H9 (cell line): ENCODE results near the gene MCCC1. TPM values are rescaled to one million over a fixed set of nuclear protein-coding genes. Genes with fewer than 3 reads are reported as not detected.

Experiments used
- DNase-seq: peaks from one replicate; pipeline ENCODE4 v3.0.0-alpha.2; 2017
- H2AFZ ChIP-seq: one replicate; pipeline ENCODE4 v1.6.1; 2013; ENCODE audit warnings: mild to moderate bottlenecking, low read length, control low read depth, moderate library complexity
- H2AK5ac ChIP-seq: 2 replicates; pipeline ENCODE4 v1.6.1; 2013; ENCODE audit warnings: low read length, control low read depth, mixed read lengths; ENCODE audit not compliant: insufficient read length
- H2BK120ac ChIP-seq: one replicate; pipeline ENCODE4 v1.6.1; 2013; ENCODE audit warnings: low read depth, mild to moderate bottlenecking, low read length, control low read depth, inconsistent platforms; ENCODE audit not compliant: poor library complexity, severe bottlenecking
- H2BK12ac ChIP-seq: 2 replicates; pipeline ENCODE4 v1.6.1; 2013; ENCODE audit warnings: low read length, control low read depth, mixed read lengths, low read depth; ENCODE audit not compliant: insufficient read length
- H2BK15ac ChIP-seq: 2 replicates; pipeline ENCODE4 v1.6.1; 2013; ENCODE audit warnings: low read depth, low read length, control low read depth
- H2BK20ac ChIP-seq: one replicate; pipeline ENCODE4 v1.6.1; 2013; ENCODE audit warnings: low read depth, mild to moderate bottlenecking, low read length, control low read depth, inconsistent platforms; ENCODE audit not compliant: poor library complexity, severe bottlenecking
- H2BK5ac ChIP-seq: 2 replicates; pipeline ENCODE4 v1.6.1; 2013; ENCODE audit warnings: low read length, control low read depth, mixed read lengths; ENCODE audit not compliant: insufficient read length
- H3K14ac ChIP-seq: 2 replicates; pipeline ENCODE4 v1.6.1; 2013; ENCODE audit warnings: low read length, control low read depth; ENCODE audit not compliant: insufficient read depth
- H3K18ac ChIP-seq: 2 replicates; pipeline ENCODE4 v1.6.1; 2013; ENCODE audit warnings: low read depth, mild to moderate bottlenecking, mixed read lengths, low read length, control low read depth; ENCODE audit not compliant: insufficient read length
- H3K23ac ChIP-seq: 2 replicates; pipeline ENCODE4 v1.6.1; 2013; ENCODE audit warnings: low read length, control low read depth, mixed read lengths, low read depth; ENCODE audit not compliant: insufficient read length
- H3K23me2 ChIP-seq: 2 replicates; pipeline ENCODE4 v1.6.1; 2013; ENCODE audit warnings: low read depth, mild to moderate bottlenecking, mixed read lengths, low read length, control low read depth; ENCODE audit not compliant: insufficient read length, poor library complexity, severe bottlenecking
- H3K27ac ChIP-seq: 2 replicates; pipeline ENCODE4 v1.5.1; 2013; ENCODE audit warnings: low read length, control low read depth, mixed read lengths, low read depth; ENCODE audit not compliant: insufficient read length
- H3K27me3 ChIP-seq: 2 replicates; pipeline ENCODE4 v1.6.1; 2013; ENCODE audit warnings: low read length, control low read depth, inconsistent platforms; ENCODE audit not compliant: insufficient read depth
- H3K4ac ChIP-seq: 2 replicates; pipeline ENCODE4 v1.6.1; 2013; ENCODE audit warnings: low read depth, mild to moderate bottlenecking, control low read depth, inconsistent platforms, low read length, moderate library complexity
- H3K4me1 ChIP-seq: 2 replicates; pipeline ENCODE4 v1.6.1; 2013; ENCODE audit warnings: low read length, control low read depth, inconsistent platforms; ENCODE audit not compliant: insufficient read depth
- H3K4me2 ChIP-seq: 2 replicates; pipeline ENCODE4 v1.6.1; 2013; ENCODE audit warnings: low read length, control low read depth, mixed read lengths; ENCODE audit not compliant: insufficient read length, insufficient read depth
- H3K56ac ChIP-seq: 2 replicates; pipeline ENCODE4 v1.6.1; 2013; ENCODE audit warnings: low read depth, mild to moderate bottlenecking, mixed read lengths, low read length, control low read depth; ENCODE audit not compliant: insufficient read length
- H3K79me1 ChIP-seq: 2 replicates; pipeline ENCODE4 v1.6.1; 2013; ENCODE audit warnings: low read depth, mild to moderate bottlenecking, moderate library complexity, low read length, control low read depth, inconsistent platforms; ENCODE audit not compliant: insufficient read depth, poor library complexity, severe bottlenecking
- H3K79me2 ChIP-seq: 2 replicates; pipeline ENCODE4 v1.6.1; 2013; ENCODE audit warnings: low read length, control low read depth, inconsistent platforms; ENCODE audit not compliant: insufficient read depth
- H3K9ac ChIP-seq: 2 replicates; pipeline ENCODE4 v1.6.1; 2013; ENCODE audit warnings: low read length, control low read depth, mixed read lengths; ENCODE audit not compliant: insufficient read length; ENCODE audit errors: extremely low read depth
- H3K9me3 ChIP-seq: one replicate; pipeline ENCODE4 v1.6.1; 2013; ENCODE audit warnings: low read depth, low read length, inconsistent platforms; ENCODE audit not compliant: control insufficient read depth
- H3T11ph ChIP-seq: one replicate; pipeline ENCODE4 v1.6.1; 2013; ENCODE audit warnings: mild to moderate bottlenecking, low read length, control low read depth, inconsistent platforms
- H4K20me1 ChIP-seq: one replicate; pipeline ENCODE4 v1.6.1; 2013; ENCODE audit not compliant: control insufficient read depth, insufficient read length, insufficient read depth
- H4K5ac ChIP-seq: 2 replicates; pipeline ENCODE4 v1.6.1; 2013; ENCODE audit warnings: low read depth, mild to moderate bottlenecking, mixed read lengths, low read length, control low read depth; ENCODE audit not compliant: insufficient read length
- H4K8ac ChIP-seq: replicated peaks from 2 replicates; pipeline ENCODE4 v1.6.1; 2013; ENCODE audit warnings: low read length, control low read depth, mixed read lengths, low read depth; ENCODE audit not compliant: insufficient read length
- H4K91ac ChIP-seq: 2 replicates; pipeline ENCODE4 v1.6.1; 2013; ENCODE audit warnings: low read depth, mild to moderate bottlenecking, moderate library complexity, mixed read lengths, low read length, control low read depth; ENCODE audit not compliant: insufficient read length
- H3K27ac Mint-ChIP-seq, 3 experiments: 2 replicates in 2 of 3; 3 replicates in 1 of 3; pipeline ENCODE4 v1.8.0; 2020 to 2021; ENCODE audit warnings: mixed read lengths in 3 of 3, mild to moderate bottlenecking in 1 of 3, moderate library complexity in 1 of 3
- H3K27me3 Mint-ChIP-seq: 2 replicates; pipeline ENCODE4 v1.8.0; 2021; ENCODE audit warnings: low read depth, mild to moderate bottlenecking, moderate library complexity, mixed read lengths
- H3K36me3 Mint-ChIP-seq, 3 experiments: 2 replicates in 2 of 3; 3 replicates in 1 of 3; pipeline ENCODE4 v1.8.0; 2020 to 2021; ENCODE audit warnings: low read depth in 3 of 3, mixed read lengths in 3 of 3; ENCODE audit not compliant: insufficient read depth in 1 of 3
- H3K4me1 Mint-ChIP-seq, 2 experiments: 2 replicates each; pipeline ENCODE4 v1.8.0; 2020; ENCODE audit warnings: mixed read lengths in 2 of 2
- H3K4me3 Mint-ChIP-seq, 2 experiments: 2 replicates in 1 of 2; 3 replicates in 1 of 2; pipeline ENCODE4 v1.8.0; 2020 to 2021; ENCODE audit warnings: mild to moderate bottlenecking in 2 of 2, mixed read lengths in 2 of 2, moderate library complexity in 1 of 2
- H3K9me3 Mint-ChIP-seq, 2 experiments: 2 replicates in 1 of 2; 3 replicates in 1 of 2; pipeline ENCODE4 v1.8.0; 2020; ENCODE audit warnings: mild to moderate bottlenecking in 2 of 2, mixed read lengths in 2 of 2, moderate library complexity in 1 of 2
- CTCF ChIP-seq: fragments of 200-600 bp; sonication (generic); conservative IDR thresholded peaks from 3 replicates; pipeline ENCODE4 v1.8.0; 2021; ENCODE audit warnings: antibody characterized with exemption, mild to moderate bottlenecking
- WGBS: extraction: QIAGEN DNeasy Blood & Tissue Kit; methylation state at CpG from one replicate; pipeline ENCODE4 v1.1.7; 2013; ENCODE audit warnings: missing lambda C conversion rate, low lambda C conversion rate, mixed read lengths; ENCODE audit not compliant: insufficient read length; ENCODE audit errors: extremely low coverage; 5-methylcytosine and 5-hydroxymethylcytosine counted together
- total RNA-seq: library from RNA; stranded (reverse); gene quantifications from 2 replicates; pipeline ENCODE4 v1.2.1, GENCODE V29; 2021

Gene MCCC1
- total RNA-seq, 1 experiment from 2014 or later: 18.3 TPM

GRCh38 chr3:182989566-182989965, 109.7 kb downstream of the MCCC1 start:
- Histone ChIP-seq H3K56ac (no peak overlapping the region), H3K9ac (no peak overlapping the region), H3K23me2 (no peaks in the 10 kb centered on the region), H2AFZ (no peak overlapping the region), H4K8ac (no peak overlapping the region), H3K14ac (no peak overlapping the region), H3K4me2 (no peak overlapping the region), H2BK5ac (no peak overlapping the region), H3K18ac (no peak overlapping the region), H3K79me2 (no peaks in the 10 kb centered on the region), H3K79me1 (no peaks in the 10 kb centered on the region), H2AK5ac (no peak overlapping the region), H3K23ac (no peak overlapping the region), H2BK12ac (no peak overlapping the region), H3K4ac (no peak overlapping the region), H3K9me3 (no peaks in the 10 kb centered on the region), H3K27me3 (no peaks in the 10 kb centered on the region), H2BK15ac (no peak overlapping the region), H2BK20ac (no peak overlapping the region), H4K20me1 (no peaks in the 10 kb centered on the region), H2BK120ac (no peak overlapping the region), H3K27ac (no peak overlapping the region), H3K4me1 (no peaks in the 10 kb centered on the region), H4K91ac (no peak overlapping the region), H4K5ac (no peak overlapping the region), H3T11ph (no peak overlapping the region)
- Mint-ChIP-seq H3K9me3 (peaks cover 2% of the 10 kb centered on the region in 2 experiments; a peak in 2 of 5 replicates), H3K4me3 (no peak overlapping the region), H3K36me3 (peaks cover 0 to 4% (median 2%) of the 10 kb centered on the region in 3 experiments; a peak in 3 of 7 replicates), H3K27ac (no peak overlapping the region), H3K27me3 (no peaks in the 10 kb centered on the region), H3K4me1 (no peaks in the 10 kb centered on the region)
- no peak for DNase-seq
- TF ChIP-seq CTCF: no peak
- no CpG with 5 or more reads among the region's 3 CpGs for WGBS
